HEK293 (cell line): Measurements from ENCODE around the gene RIN3.

Experiments
- CTCF ChIA-PET: fragments of 350-600 bp; formaldehyde crosslinking; extraction: SDS; loops from one replicate; lab custom pipeline; 2021; ENCODE audit warnings: antibody characterized with exemption; lab: Yijun Ruan, JAX
- POLR2A ChIA-PET: fragments of 300-600 bp; formaldehyde crosslinking; extraction: SDS; loops from one replicate; lab custom pipeline; 2020; ENCODE audit warnings: antibody characterized with exemption, inconsistent platforms; lab: Yijun Ruan, JAX
- H3K27ac ChIP-seq: fragments of 200-500 bp; sonication (Bioruptor generic); 2 replicates; pipeline ENCODE4 v1.5.1; 2014; ENCODE audit warnings: low read depth, low read length, control low read depth, inconsistent platforms; ENCODE audit errors: extremely low read depth
- H3K36me3 ChIP-seq, 2 experiments: fragments of 200-500 bp in 1 of 2; sonication (Bioruptor generic) in 1 of 2; 1 replicate in 1 of 2; 2 replicates in 1 of 2; pipeline ENCODE4 v1.5.1; 2014 to 2017; ENCODE audit warnings: inconsistent platforms in 2 of 2, low read length in 2 of 2; ENCODE audit not compliant: control insufficient read depth in 2 of 2, insufficient read depth in 1 of 2
- H3K4me1 ChIP-seq: fragments of 200-500 bp; sonication (Bioruptor generic); 2 replicates; pipeline ENCODE4 v1.5.1; 2014; ENCODE audit warnings: mild to moderate bottlenecking, low read length, inconsistent platforms; ENCODE audit not compliant: control insufficient read depth, insufficient read depth
- H3K4me3 ChIP-seq: 2 replicates; pipeline ENCODE4 v1.5.1; 2011; ENCODE audit warnings: low read depth, mild to moderate bottlenecking, control low read depth, low read length, moderate library complexity
- H3K9me3 ChIP-seq: fragments of 200-500 bp; sonication (Bioruptor generic); 2 replicates; pipeline ENCODE4 v1.5.1; 2014; ENCODE audit warnings: low read depth, low read length, inconsistent platforms; ENCODE audit not compliant: control insufficient read depth, insufficient read depth
- GLI4 ChIP-seq: fragments of 450-650 bp; formaldehyde crosslinking; IDR thresholded peaks from 2 replicates; pipeline ENCODE4 v1.5.1; 2016; ENCODE audit warnings: missing biosample characterization, missing genetic modification characterization
- MYNN ChIP-seq: fragments of 450-650 bp; formaldehyde crosslinking; IDR thresholded peaks from 2 replicates; pipeline ENCODE4 v1.5.1; 2016; ENCODE audit warnings: missing biosample characterization, missing genetic modification characterization, borderline replicate concordance
- SETDB1 ChIP-seq: IDR thresholded peaks from one replicate; pipeline ENCODE4 v1.6.1; 2017; ENCODE audit warnings: mild to moderate bottlenecking, low read length, moderate library complexity, mixed read lengths; ENCODE audit not compliant: insufficient read length
- SP2 ChIP-seq: fragments of 450-650 bp; formaldehyde crosslinking; IDR thresholded peaks from 2 replicates; pipeline ENCODE4 v1.5.1; 2016; ENCODE audit warnings: missing biosample characterization, missing genetic modification characterization
- ZFP3 ChIP-seq: fragments of 450-650 bp; formaldehyde crosslinking; IDR thresholded peaks from 2 replicates; pipeline ENCODE4 v1.5.1; 2016; ENCODE audit warnings: low read depth, missing biosample characterization, missing genetic modification characterization
- ZNF132 ChIP-seq: fragments of 450-650 bp; formaldehyde crosslinking; IDR thresholded peaks from 2 replicates; pipeline ENCODE4 v1.5.1; 2017; ENCODE audit warnings: missing biosample characterization, missing genetic modification characterization, borderline replicate concordance
- ZNF155 ChIP-seq: fragments of 450-650 bp; formaldehyde crosslinking; IDR thresholded peaks from 2 replicates; pipeline ENCODE4 v1.5.1; 2016; ENCODE audit warnings: missing biosample characterization, missing genetic modification characterization
- ZNF16 ChIP-seq: fragments of 450-650 bp; formaldehyde crosslinking; IDR thresholded peaks from 2 replicates; pipeline ENCODE4 v1.5.1; 2016; ENCODE audit warnings: low read depth, missing biosample characterization, missing genetic modification characterization
- ZNF2 ChIP-seq: fragments of 450-650 bp; formaldehyde crosslinking; IDR thresholded peaks from 2 replicates; pipeline ENCODE4 v1.5.1; 2016; ENCODE audit warnings: missing biosample characterization, missing genetic modification characterization
- ZNF248 ChIP-seq: fragments of 450-650 bp; formaldehyde crosslinking; IDR thresholded peaks from 2 replicates; pipeline ENCODE4 v1.5.1; 2017; ENCODE audit warnings: missing biosample characterization, missing genetic modification characterization
- ZNF311 ChIP-seq: fragments of 450-650 bp; formaldehyde crosslinking; IDR thresholded peaks from 2 replicates; pipeline ENCODE4 v1.5.1; 2017; ENCODE audit warnings: missing biosample characterization, missing genetic modification characterization, borderline replicate concordance
- ZNF335 ChIP-seq: fragments of 450-650 bp; formaldehyde crosslinking; conservative IDR thresholded peaks from 2 replicates; pipeline ENCODE4 v1.5.1; 2016; ENCODE audit warnings: missing biosample characterization, missing genetic modification characterization
- ZNF37A ChIP-seq: fragments of 450-650 bp; IDR thresholded peaks from 2 replicates; pipeline ENCODE4 v1.5.1; 2018; ENCODE audit warnings: missing biosample characterization, missing genetic modification characterization
- ZNF404 ChIP-seq: fragments of 450-650 bp; formaldehyde crosslinking; IDR thresholded peaks from 2 replicates; pipeline ENCODE4 v1.5.1; 2017; ENCODE audit warnings: missing biosample characterization, missing genetic modification characterization
- ZNF426 ChIP-seq: fragments of 450-650 bp; formaldehyde crosslinking; IDR thresholded peaks from 2 replicates; pipeline ENCODE4 v1.5.1; 2017; ENCODE audit warnings: missing biosample characterization, missing genetic modification characterization, mild to moderate bottlenecking, inconsistent platforms, moderate library complexity
- ZNF548 ChIP-seq: fragments of 450-650 bp; formaldehyde crosslinking; IDR thresholded peaks from 2 replicates; pipeline ENCODE4 v1.5.1; 2016; ENCODE audit warnings: missing biosample characterization, missing genetic modification characterization
- ZNF629 ChIP-seq: fragments of 450-650 bp; formaldehyde crosslinking; IDR thresholded peaks from 2 replicates; pipeline ENCODE4 v1.5.1; 2017; ENCODE audit warnings: missing biosample characterization, missing genetic modification characterization
- ZNF677 ChIP-seq: fragments of 450-650 bp; IDR thresholded peaks from 2 replicates; pipeline ENCODE4 v1.5.0; 2018; ENCODE audit warnings: missing biosample characterization, mild to moderate bottlenecking, missing genetic modification characterization, moderate library complexity
- ZNF776 ChIP-seq: fragments of 450-650 bp; formaldehyde crosslinking; IDR thresholded peaks from 2 replicates; pipeline ENCODE4 v1.5.0; 2017; ENCODE audit warnings: missing biosample characterization, missing genetic modification characterization, borderline replicate concordance
- TF ChIP-seq, protein P1 (sequence below): sonication (generic); formaldehyde crosslinking; IDR thresholded peaks from 2 replicates; pipeline ENCODE4 v1.8.1; 2022; ENCODE audit warnings: mild to moderate bottlenecking, moderate library complexity, missing genetic modification reagents
- TF ChIP-seq, protein P2 (sequence below): fragments of 450-650 bp; IDR thresholded peaks from 2 replicates; pipeline ENCODE4 v1.5.1; 2018; ENCODE audit warnings: missing biosample characterization, mild to moderate bottlenecking, missing genetic modification characterization
- TF ChIP-seq, protein P3 (sequence below): fragments of 450-650 bp; formaldehyde crosslinking; IDR thresholded peaks from 2 replicates; pipeline ENCODE4 v1.5.1; 2016; ENCODE audit warnings: missing biosample characterization, missing genetic modification characterization
- TF ChIP-seq, protein P4 (sequence below): fragments of 450-650 bp; formaldehyde crosslinking; IDR thresholded peaks from 2 replicates; pipeline ENCODE4 v1.5.0; 2017; ENCODE audit warnings: missing biosample characterization, missing genetic modification characterization, borderline replicate concordance

The RIN3 gene

DNA sequence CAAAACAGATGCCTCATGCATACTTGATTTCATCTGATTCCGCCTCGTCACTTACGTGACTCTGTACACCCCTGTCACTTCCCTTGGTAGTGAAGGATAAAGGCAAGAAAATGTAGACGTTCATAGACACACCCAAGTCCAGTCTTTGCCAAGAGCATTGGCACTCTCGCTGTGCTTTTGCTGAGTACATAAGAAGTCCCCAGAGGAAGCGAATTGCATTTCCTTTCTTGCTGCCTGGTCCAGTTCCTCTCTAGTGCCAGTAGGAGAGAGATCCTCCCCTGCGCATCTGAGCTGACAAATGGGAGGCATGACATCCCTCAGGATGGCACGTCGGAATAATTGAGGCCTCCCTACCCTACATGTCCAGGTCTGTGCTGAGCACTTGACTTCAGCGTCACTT lies 21.3 kb upstream of the RIN3 start:
- TF ChIP-seq ZNF548 (tag by site-specific recombination) (no peak), ZNF404 (tag by site-specific recombination) (no peak), ZNF155 (tag by site-specific recombination) (no peak)
- ChIA-PET CTCF (no interaction called here), POLR2A (no interaction called here)
- Histone ChIP-seq H3K27ac (no peak overlapping the region), H3K4me3 (no peak overlapping the region), H3K9me3 (no peaks in the 10 kb centered on the region), H3K36me3 (no peaks in the 10 kb centered on the region), H3K4me1 (no peaks in the 10 kb centered on the region)

DNA sequence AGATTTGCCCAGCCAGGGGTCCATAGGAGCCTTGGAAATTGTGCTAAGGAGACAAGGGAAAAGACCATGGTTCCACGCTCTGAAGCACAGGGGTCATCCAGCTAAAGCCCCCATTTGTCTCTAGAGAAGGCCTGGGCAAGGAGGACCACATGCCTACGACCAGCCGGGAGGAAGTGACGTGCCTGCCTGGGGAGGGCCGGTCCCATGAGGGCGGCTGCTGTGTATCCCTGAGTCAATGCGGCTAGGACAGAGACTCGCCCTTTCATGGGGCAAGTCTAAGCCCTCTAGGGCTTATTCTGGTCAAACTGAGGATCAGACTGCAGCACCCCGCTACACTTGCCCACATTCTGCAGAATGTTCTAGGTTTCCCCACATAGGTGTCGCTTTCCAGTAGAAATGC lies 20.6 kb upstream of the RIN3 start:
- POLR2A ChIA-PET: no interaction called here
- CTCF ChIA-PET: no interaction called here
- Histone ChIP-seq H3K27ac (no peak overlapping the region), H3K36me3 (no peaks in the 10 kb centered on the region), H3K4me1 (no peaks in the 10 kb centered on the region), H3K4me3 (no peak overlapping the region), H3K9me3 (no peaks in the 10 kb centered on the region)
- TF ChIP-seq ZNF335 (tag by site-specific recombination) (no peak), ZNF2 (no peak), GLI4 (tag by site-specific recombination) (no peak), ZNF132 (tag by site-specific recombination) (no peak), ZNF248 (tag by site-specific recombination) (no peak)
- TF ChIP-seq, protein P1, sequence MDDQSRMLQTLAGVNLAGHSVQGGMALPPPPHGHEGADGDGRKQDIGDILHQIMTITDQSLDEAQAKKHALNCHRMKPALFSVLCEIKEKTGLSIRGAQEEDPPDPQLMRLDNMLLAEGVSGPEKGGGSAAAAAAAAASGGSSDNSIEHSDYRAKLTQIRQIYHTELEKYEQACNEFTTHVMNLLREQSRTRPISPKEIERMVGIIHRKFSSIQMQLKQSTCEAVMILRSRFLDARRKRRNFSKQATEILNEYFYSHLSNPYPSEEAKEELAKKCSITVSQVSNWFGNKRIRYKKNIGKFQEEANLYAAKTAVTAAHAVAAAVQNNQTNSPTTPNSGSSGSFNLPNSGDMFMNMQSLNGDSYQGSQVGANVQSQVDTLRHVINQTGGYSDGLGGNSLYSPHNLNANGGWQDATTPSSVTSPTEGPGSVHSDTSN: no peak
- TF ChIP-seq, protein P2, sequence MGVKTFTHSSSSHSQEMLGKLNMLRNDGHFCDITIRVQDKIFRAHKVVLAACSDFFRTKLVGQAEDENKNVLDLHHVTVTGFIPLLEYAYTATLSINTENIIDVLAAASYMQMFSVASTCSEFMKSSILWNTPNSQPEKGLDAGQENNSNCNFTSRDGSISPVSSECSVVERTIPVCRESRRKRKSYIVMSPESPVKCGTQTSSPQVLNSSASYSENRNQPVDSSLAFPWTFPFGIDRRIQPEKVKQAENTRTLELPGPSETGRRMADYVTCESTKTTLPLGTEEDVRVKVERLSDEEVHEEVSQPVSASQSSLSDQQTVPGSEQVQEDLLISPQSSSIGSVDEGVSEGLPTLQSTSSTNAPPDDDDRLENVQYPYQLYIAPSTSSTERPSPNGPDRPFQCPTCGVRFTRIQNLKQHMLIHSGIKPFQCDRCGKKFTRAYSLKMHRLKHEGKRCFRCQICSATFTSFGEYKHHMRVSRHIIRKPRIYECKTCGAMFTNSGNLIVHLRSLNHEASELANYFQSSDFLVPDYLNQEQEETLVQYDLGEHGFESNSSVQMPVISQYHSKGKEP (tag by site-specific recombination): no peak

DNA sequence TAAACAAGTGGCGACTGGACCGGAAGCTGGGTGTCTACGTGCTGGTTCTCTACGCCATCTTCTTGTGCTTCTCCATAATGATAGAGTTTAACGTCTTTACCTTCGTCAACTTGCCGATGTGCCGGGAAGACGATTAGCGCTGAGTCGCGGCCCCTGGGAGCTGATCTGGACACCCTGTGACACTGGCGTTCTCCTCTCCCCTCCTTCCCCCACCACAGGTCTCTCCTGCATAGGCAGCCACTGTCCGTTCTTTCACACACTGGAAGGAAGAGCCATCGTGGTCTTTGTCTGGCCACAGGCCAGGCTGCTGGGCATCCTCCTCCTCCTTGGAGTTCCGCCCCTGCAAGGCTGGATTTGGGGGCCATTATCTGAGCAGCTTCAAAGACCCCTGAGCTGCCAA lies 20.1 kb upstream of the RIN3 start:
- Histone ChIP-seq H3K4me3 (no peak overlapping the region), H3K27ac (no peak overlapping the region)
- TF ChIP-seq ZFP3 (tag by site-specific recombination): no peak
- TF ChIP-seq ZNF37A (tag by site-specific recombination): no peak
- TF ChIP-seq, protein P3, sequence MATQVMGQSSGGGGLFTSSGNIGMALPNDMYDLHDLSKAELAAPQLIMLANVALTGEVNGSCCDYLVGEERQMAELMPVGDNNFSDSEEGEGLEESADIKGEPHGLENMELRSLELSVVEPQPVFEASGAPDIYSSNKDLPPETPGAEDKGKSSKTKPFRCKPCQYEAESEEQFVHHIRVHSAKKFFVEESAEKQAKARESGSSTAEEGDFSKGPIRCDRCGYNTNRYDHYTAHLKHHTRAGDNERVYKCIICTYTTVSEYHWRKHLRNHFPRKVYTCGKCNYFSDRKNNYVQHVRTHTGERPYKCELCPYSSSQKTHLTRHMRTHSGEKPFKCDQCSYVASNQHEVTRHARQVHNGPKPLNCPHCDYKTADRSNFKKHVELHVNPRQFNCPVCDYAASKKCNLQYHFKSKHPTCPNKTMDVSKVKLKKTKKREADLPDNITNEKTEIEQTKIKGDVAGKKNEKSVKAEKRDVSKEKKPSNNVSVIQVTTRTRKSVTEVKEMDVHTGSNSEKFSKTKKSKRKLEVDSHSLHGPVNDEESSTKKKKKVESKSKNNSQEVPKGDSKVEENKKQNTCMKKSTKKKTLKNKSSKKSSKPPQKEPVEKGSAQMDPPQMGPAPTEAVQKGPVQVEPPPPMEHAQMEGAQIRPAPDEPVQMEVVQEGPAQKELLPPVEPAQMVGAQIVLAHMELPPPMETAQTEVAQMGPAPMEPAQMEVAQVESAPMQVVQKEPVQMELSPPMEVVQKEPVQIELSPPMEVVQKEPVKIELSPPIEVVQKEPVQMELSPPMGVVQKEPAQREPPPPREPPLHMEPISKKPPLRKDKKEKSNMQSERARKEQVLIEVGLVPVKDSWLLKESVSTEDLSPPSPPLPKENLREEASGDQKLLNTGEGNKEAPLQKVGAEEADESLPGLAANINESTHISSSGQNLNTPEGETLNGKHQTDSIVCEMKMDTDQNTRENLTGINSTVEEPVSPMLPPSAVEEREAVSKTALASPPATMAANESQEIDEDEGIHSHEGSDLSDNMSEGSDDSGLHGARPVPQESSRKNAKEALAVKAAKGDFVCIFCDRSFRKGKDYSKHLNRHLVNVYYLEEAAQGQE (tag by site-specific recombination): no peak
- no peak for TF ChIP-seq MYNN (tag by site-specific recombination)
- TF ChIP-seq ZNF16 (tag by site-specific recombination): no peak
- no peak for TF ChIP-seq ZNF629 (tag by site-specific recombination)
- TF ChIP-seq ZNF776: no peak
- TF ChIP-seq SP2 (tag by site-specific recombination): no peak
- TF ChIP-seq ZNF311: no peak
- TF ChIP-seq ZNF426 (tag by site-specific recombination): no peak
- no peak for TF ChIP-seq SETDB1
- TF ChIP-seq, protein P4, sequence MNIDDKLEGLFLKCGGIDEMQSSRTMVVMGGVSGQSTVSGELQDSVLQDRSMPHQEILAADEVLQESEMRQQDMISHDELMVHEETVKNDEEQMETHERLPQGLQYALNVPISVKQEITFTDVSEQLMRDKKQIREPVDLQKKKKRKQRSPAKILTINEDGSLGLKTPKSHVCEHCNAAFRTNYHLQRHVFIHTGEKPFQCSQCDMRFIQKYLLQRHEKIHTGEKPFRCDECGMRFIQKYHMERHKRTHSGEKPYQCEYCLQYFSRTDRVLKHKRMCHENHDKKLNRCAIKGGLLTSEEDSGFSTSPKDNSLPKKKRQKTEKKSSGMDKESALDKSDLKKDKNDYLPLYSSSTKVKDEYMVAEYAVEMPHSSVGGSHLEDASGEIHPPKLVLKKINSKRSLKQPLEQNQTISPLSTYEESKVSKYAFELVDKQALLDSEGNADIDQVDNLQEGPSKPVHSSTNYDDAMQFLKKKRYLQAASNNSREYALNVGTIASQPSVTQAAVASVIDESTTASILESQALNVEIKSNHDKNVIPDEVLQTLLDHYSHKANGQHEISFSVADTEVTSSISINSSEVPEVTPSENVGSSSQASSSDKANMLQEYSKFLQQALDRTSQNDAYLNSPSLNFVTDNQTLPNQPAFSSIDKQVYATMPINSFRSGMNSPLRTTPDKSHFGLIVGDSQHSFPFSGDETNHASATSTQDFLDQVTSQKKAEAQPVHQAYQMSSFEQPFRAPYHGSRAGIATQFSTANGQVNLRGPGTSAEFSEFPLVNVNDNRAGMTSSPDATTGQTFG (tag by site-specific recombination): no peak
- TF ChIP-seq ZNF677: no peak

More for the DNA sequence above, 20.1 kb upstream of the RIN3 start:
- H3K9me3 ChIP-seq: no peaks in the 10 kb centered on the region
- H3K4me1 ChIP-seq: no peaks in the 10 kb centered on the region
- no peaks in the 10 kb centered on the region for H3K36me3 ChIP-seq
- ChIA-PET POLR2A (no interaction called here), CTCF (no interaction called here)
